Gastroesophageal sphincter (tissue), 3 donors: ENCODE results near the gene IGFBP6.

Experiments used
- EP300 ChIP-seq: sonication (generic); formaldehyde crosslinking; IDR thresholded peaks from one replicate; pipeline ENCODE4 v1.6.1; 2017; ENCODE audit warnings: antibody characterized with exemption, mild to moderate bottlenecking
- POLR2A ChIP-seq, 2 donors: fragments of 450-650 bp; IDR thresholded peaks; one replicate each; pipeline ENCODE4 v1.6.1; 2017; ENCODE audit warnings: antibody characterized with exemption in 2 of 2, mild to moderate bottlenecking in 2 of 2, moderate library complexity in 1 of 2
- TF ChIP-seq, protein P1 (sequence below), 4 experiments: fragments of 200-600 bp in 2 of 4; fragments of 450-650 bp in 2 of 4; sonication (generic) in 1 of 4; IDR thresholded peaks; one replicate each; pipeline ENCODE4 v1.5.1; 2017 to 2019; ENCODE audit warnings: antibody characterized with exemption in 4 of 4, mild to moderate bottlenecking in 2 of 4, moderate library complexity in 2 of 4

DNA sequence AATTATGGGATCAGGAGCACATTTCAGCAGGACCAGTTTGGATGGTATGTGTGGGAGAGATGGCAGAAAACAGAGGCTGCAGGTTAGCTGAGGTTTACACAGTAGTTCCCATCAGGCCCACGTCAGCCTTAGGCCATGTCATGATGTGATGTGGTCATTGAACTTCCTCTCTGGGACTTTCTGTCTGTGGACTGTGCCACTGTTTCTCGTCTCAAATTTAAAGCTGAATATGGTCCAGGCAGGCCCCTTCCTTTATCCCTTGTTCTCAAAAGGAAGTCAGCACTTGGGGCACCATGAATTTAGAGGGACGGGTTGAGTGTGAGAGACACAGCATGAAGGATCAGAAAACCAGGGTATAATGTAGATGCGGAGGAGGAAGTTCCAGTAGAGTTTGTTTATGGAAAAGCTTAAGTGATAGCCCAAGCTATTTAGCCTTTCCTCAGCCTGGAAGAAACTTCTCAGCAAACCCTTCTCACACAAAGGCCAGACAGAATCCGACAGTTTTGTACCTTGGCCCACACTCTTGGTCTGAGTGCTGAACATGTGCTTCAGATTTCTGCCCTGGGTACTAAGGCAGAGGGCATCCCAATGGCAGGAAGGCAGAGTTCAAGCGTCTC is 3.6 kb upstream of the IGFBP6 start:
- TF ChIP-seq POLR2A (IDR thresholded peaks at IDR 0.05) (no peak), EP300 (no peak)
- TF ChIP-seq, protein P1, sequence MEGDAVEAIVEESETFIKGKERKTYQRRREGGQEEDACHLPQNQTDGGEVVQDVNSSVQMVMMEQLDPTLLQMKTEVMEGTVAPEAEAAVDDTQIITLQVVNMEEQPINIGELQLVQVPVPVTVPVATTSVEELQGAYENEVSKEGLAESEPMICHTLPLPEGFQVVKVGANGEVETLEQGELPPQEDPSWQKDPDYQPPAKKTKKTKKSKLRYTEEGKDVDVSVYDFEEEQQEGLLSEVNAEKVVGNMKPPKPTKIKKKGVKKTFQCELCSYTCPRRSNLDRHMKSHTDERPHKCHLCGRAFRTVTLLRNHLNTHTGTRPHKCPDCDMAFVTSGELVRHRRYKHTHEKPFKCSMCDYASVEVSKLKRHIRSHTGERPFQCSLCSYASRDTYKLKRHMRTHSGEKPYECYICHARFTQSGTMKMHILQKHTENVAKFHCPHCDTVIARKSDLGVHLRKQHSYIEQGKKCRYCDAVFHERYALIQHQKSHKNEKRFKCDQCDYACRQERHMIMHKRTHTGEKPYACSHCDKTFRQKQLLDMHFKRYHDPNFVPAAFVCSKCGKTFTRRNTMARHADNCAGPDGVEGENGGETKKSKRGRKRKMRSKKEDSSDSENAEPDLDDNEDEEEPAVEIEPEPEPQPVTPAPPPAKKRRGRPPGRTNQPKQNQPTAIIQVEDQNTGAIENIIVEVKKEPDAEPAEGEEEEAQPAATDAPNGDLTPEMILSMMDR (IDR thresholded peaks at IDR 0.05) = no peak
